Measurements from ENCODE around the gene DCAF8. TPM values are rescaled to one million over a fixed set of nuclear protein-coding genes. Genes with fewer than 3 reads are reported as not detected.

The DCAF8 gene
- total RNA-seq, 1 donor from 2014 or later, result 69.4 TPM

DNA sequence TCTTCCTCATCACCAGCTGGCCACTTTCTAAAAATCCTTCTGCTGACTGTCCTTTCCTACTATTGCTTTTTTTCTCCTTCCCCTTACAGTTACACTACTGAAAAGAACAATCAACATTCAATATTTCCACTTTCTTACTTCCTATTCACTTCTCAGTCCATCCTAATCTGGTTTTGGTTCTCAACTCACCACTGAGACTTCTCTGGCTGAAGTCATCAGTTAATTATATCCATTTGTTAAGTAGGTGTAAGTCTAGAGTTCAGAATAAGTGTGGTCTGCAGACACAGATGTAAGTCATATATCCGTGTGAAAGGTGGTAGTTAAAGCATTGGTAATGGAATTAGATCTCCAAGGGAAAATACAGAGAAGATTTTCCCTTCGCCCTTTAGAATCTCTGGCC, 35.7 kb downstream of the DCAF8 start:
- DNase-seq (ENCODE audit: low read depth), result no peak
- TF ChIP-seq CTCF (IDR thresholded peaks at IDR 0.05; ENCODE audit: insufficient read depth, low read length, poor library complexity, severe bottlenecking), result no peak
- Histone ChIP-seq H3K36me3 (ENCODE audit: control insufficient read depth, insufficient read depth, low read length) (peaks cover 1% of the 10 kb centered on the region), H3K4me3 (ENCODE audit: low read depth, low read length) (no peak overlapping the region), H3K27me3 (ENCODE audit: control insufficient read depth, insufficient read depth, low read length) (no peaks in the 10 kb centered on the region)

GRCh38 chr1:160225345-160225744, 37.0 kb downstream of the DCAF8 start:
- H3K4me3 ChIP-seq (ENCODE audit: low read depth, low read length), result no peak overlapping the region
- no peak for TF ChIP-seq CTCF (IDR thresholded peaks at IDR 0.05; ENCODE audit: insufficient read depth, low read length, poor library complexity, severe bottlenecking)
- no peak for DNase-seq (ENCODE audit: low read depth)
- peaks cover 1% of the 10 kb centered on the region for H3K36me3 ChIP-seq (ENCODE audit: control insufficient read depth, insufficient read depth, low read length)
- H3K27me3 ChIP-seq (ENCODE audit: control insufficient read depth, insufficient read depth, low read length), result no peaks in the 10 kb centered on the region

- no peak for TF ChIP-seq CTCF (IDR thresholded peaks at IDR 0.05; ENCODE audit: insufficient read depth, low read length, poor library complexity, severe bottlenecking)
- H3K27me3 ChIP-seq (ENCODE audit: control insufficient read depth, insufficient read depth, low read length), result no peaks in the 10 kb centered on the region
- no peak for DNase-seq (ENCODE audit: low read depth)
- H3K36me3 ChIP-seq (ENCODE audit: control insufficient read depth, insufficient read depth, low read length), result peaks cover 1% of the 10 kb centered on the region
- no peak overlapping the region for H3K4me3 ChIP-seq (ENCODE audit: low read depth, low read length)
Measured at GRCh38 chr1:160224606-160225005, 37.7 kb downstream of the DCAF8 start.

DNA sequence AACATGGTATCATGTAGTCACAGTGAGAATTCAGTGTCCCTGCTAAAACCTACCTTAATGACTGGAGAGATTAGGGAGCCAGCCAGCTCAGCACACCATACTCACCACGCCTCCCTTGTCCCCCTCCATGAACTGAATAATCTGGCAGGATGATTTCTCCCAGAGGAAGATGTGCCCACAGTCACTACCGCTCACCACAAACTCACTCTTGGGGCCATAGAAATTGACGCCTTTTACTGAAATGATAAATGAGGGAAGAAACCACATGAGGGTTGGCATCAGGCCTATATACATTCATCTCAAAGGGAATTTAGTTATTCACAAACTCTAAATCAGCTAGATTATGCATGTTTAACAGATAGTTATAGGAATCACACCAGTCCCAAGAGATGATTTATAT, 39.8 kb downstream of the DCAF8 start:
- DNase-seq (ENCODE audit: low read depth), result no peak

GRCh38 chr1:160221089-160221488, 41.3 kb downstream of the DCAF8 start:
- no peak for DNase-seq (ENCODE audit: low read depth)
- H3K36me3 ChIP-seq (ENCODE audit: control insufficient read depth, insufficient read depth, low read length), result peaks cover 1% of the 10 kb centered on the region
- no peak overlapping the region for H3K4me3 ChIP-seq (ENCODE audit: low read depth, low read length)
- no peaks in the 10 kb centered on the region for H3K27me3 ChIP-seq (ENCODE audit: control insufficient read depth, insufficient read depth, low read length)
- TF ChIP-seq CTCF (IDR thresholded peaks at IDR 0.05; ENCODE audit: insufficient read depth, low read length, poor library complexity, severe bottlenecking), result no peak

More for the DNA sequence above, 39.8 kb downstream of the DCAF8 start:
- no peak overlapping the region for H3K4me3 ChIP-seq (ENCODE audit: low read depth, low read length)
- no peaks in the 10 kb centered on the region for H3K27me3 ChIP-seq (ENCODE audit: control insufficient read depth, insufficient read depth, low read length)
- H3K36me3 ChIP-seq (ENCODE audit: control insufficient read depth, insufficient read depth, low read length), result peaks cover 1% of the 10 kb centered on the region
- no peak for TF ChIP-seq CTCF (IDR thresholded peaks at IDR 0.05; ENCODE audit: insufficient read depth, low read length, poor library complexity, severe bottlenecking)

DNA sequence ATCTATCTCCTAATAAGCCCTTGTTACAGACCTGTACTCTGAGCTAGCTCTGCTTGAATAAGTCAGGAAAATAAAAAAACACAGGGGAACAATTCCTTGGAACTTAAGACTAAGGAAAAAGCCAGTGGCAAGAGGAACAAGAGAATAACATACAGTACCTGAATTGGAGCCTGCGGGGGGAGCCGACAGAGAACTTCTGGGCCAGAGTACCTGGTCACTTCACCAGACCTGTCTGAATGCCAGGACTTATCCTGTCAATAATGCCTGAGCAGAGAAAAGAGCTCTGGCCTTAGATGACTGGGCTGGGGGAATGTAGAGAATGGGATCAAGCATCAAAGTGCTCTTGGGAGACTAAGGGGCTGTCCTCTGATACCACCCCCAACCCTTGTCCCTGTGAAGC, 42.0 kb downstream of the DCAF8 start:
- peaks cover 1% of the 10 kb centered on the region for H3K36me3 ChIP-seq (ENCODE audit: control insufficient read depth, insufficient read depth, low read length)
- TF ChIP-seq CTCF (IDR thresholded peaks at IDR 0.05; ENCODE audit: insufficient read depth, low read length, poor library complexity, severe bottlenecking), result no peak
- H3K27me3 ChIP-seq (ENCODE audit: control insufficient read depth, insufficient read depth, low read length), result no peaks in the 10 kb centered on the region
- H3K4me3 ChIP-seq (ENCODE audit: low read depth, low read length), result no peak overlapping the region
- DNase-seq (ENCODE audit: low read depth), result no peak

All from kidney epithelial cell (primary cell).